HepG2 (cell line): ENCODE results near the gene ANTXR1.

Experiments used
- JUN ChIP-seq: sonication (generic); formaldehyde crosslinking; IDR thresholded peaks from 2 replicates; pipeline ENCODE4 v1.4.0; 2020; ENCODE audit warnings: mild to moderate bottlenecking, missing genetic modification reagents
- RARA ChIP-seq: IDR thresholded peaks from 2 replicates; pipeline ENCODE4 v1.6.1; 2016; ENCODE audit warnings: missing genetic modification reagents, missing compliant biosample characterization
- ZKSCAN1 ChIP-seq: fragments of 150-350 bp; IDR thresholded peaks from 2 replicates; pipeline ENCODE4 v1.6.1; 2014; ENCODE audit warnings: low read length
- ZNF615 ChIP-seq: sonication (generic); formaldehyde crosslinking; IDR thresholded peaks from 2 replicates; pipeline ENCODE4 v1.5.0; 2020; ENCODE audit warnings: mild to moderate bottlenecking, missing genetic modification reagents, borderline replicate concordance
- ZNF766 ChIP-seq: sonication (generic); formaldehyde crosslinking; IDR thresholded peaks from 2 replicates; pipeline ENCODE4 v1.5.0; 2020; ENCODE audit warnings: missing genetic modification reagents, borderline replicate concordance

DNA sequence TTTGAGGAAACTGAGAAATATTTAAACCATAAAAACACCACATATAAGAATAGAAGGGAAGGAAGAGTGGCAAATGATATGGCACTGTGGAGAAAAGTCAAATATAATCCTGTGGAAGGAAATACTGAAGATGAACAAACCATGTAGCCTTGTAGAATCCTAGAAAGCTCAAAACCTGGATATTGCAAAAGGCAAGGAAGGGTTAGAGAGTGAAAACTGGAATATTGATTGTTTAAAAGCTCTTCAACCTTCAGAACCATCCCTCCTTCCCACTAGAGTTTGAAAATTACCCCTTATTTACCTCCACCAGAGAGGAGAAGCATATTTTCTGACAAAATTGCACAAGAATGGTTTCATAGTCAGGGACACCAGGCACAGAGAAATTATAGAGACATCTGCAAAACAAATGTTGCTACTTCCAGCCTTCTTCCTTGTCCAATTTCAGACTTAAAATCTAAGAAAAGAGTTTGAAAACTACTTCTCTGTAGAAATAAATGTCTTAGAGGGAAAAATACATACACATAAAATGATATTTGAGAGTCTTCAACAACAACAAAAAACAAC is 48.0 kb downstream of the ANTXR1 start:
- no peak for TF ChIP-seq ZNF766 (CRISPR knock-in tag)
- no peak for TF ChIP-seq ZNF615 (CRISPR knock-in tag)
- TF ChIP-seq ZKSCAN1 = no peak
- no peak for TF ChIP-seq JUN (CRISPR knock-in tag)
- no peak for TF ChIP-seq RARA
